K562 (cell line): ENCODE results near the gene ADGRL3. TPM values are rescaled to one million over a fixed set of nuclear protein-coding genes. Genes with fewer than 3 reads are reported as not detected.

Experiments
- ILK ChIP-seq: fragments of 450-650 bp; IDR thresholded peaks from 2 replicates; pipeline ENCODE4 v1.6.1; 2016; ENCODE audit warnings: missing genetic modification characterization, low read depth, mild to moderate bottlenecking, missing compliant biosample characterization, moderate library complexity, borderline replicate concordance
- REST ChIP-seq, 2 experiments: fragments of 450-650 bp; formaldehyde crosslinking in 1 of 2; IDR thresholded peaks; 2 replicates each; pipeline versions ENCODE4 v1.4.0 to v1.6.1; 2014 to 2020; ENCODE audit warnings: mild to moderate bottlenecking in 2 of 2, borderline replicate concordance in 1 of 2, low read depth in 1 of 2
- polyA plus RNA-seq, 8 experiments: library from polyadenylated mRNA; depleted of rRNA in 4 of 8; stranded (reverse) in 5 of 8; unstranded in 3 of 8; fragments of >200 nt; fragmentation: Nextera tagmentation in 2 of 8; fragmentation: Illumina TruSeq in 1 of 8; extraction: Ambion mirVana in 2 of 8; extraction: Trizol in 1 of 8; gene quantifications; 2 replicates each; pipeline versions ENCODE4 v1.2.1 to v1.2.3, GENCODE V29; 2011 to 2014; ENCODE audit warnings: inconsistent platforms in 1 of 8, missing spikeins in 1 of 8
- total RNA-seq, 7 experiments: library from RNA; depleted of rRNA in 6 of 7; stranded (reverse); fragments of >200 nt in 6 of 7; fragmentation: Illumina TruSeq in 2 of 7; extraction: Trizol in 2 of 7; gene quantifications; 2 replicates each; pipeline versions ENCODE4 v1.2.1 to v1.2.3, GENCODE V29; 2011 to 2021; ENCODE audit warnings: low replicate concordance in 1 of 7

ADGRL3 gene
- total and polyA plus RNA-seq, 9 of the 15 experiments (the other 6 are each of a cell fraction or from before 2014, with no cell fraction given) = 0.03 to 0.14 (median 0.04) TPM; not detected in 2

- no peak for TF ChIP-seq REST (IDR thresholded peaks at IDR 0.05; ENCODE audit: borderline replicate concordance)
- no peak for TF ChIP-seq REST (CRISPR knock-in tag; IDR thresholded peaks at IDR 0.05; ENCODE audit: low read depth)
- TF ChIP-seq ILK (tag) = no peak
- TF ChIP-seq, all 486 proteins: peak for 0
These were observed 570.9 kb downstream of the ADGRL3 start (continued) for GRCh38 chr4:61771056-61771455.
